Spleen (tissue), 7 donors: ENCODE measurements around the gene MATR3.

Experiments used
- POLR2A ChIP-seq, 3 donors: fragments of 450-650 bp; IDR thresholded peaks; one replicate each; pipeline ENCODE4 v1.5.1; 2017; ENCODE audit warnings: antibody characterized with exemption in 3 of 3, mild to moderate bottlenecking in 1 of 3
- POLR2AphosphoS5 ChIP-seq, 3 donors: sonication (generic); formaldehyde crosslinking; IDR thresholded peaks; one replicate each; pipeline ENCODE4 v1.5.1; 2017; ENCODE audit warnings: antibody characterized with exemption in 3 of 3
- TF ChIP-seq, protein P1 (sequence below), 11 experiments: fragments of 200-600 bp in 7 of 11; fragments of 450-650 bp in 4 of 11; sonication (generic) in 4 of 11; IDR thresholded peaks in 8 of 11; conservative IDR thresholded peaks in 3 of 11; 1 replicate in 7 of 11; 2 replicates in 4 of 11; pipeline versions ENCODE4 v1.4.0 to v1.8.0; 2016 to 2021; ENCODE audit warnings: antibody characterized with exemption in 11 of 11, inconsistent platforms in 4 of 11, mild to moderate bottlenecking in 1 of 11
- donor health status: DM: no; HTN: no; CAD: no; lungs with moderate emphysema.
- donor health status: DM: no; HTN: no; CAD: no.
- donor health status: DM: no; HTN: no; CAD: no.

DNA sequence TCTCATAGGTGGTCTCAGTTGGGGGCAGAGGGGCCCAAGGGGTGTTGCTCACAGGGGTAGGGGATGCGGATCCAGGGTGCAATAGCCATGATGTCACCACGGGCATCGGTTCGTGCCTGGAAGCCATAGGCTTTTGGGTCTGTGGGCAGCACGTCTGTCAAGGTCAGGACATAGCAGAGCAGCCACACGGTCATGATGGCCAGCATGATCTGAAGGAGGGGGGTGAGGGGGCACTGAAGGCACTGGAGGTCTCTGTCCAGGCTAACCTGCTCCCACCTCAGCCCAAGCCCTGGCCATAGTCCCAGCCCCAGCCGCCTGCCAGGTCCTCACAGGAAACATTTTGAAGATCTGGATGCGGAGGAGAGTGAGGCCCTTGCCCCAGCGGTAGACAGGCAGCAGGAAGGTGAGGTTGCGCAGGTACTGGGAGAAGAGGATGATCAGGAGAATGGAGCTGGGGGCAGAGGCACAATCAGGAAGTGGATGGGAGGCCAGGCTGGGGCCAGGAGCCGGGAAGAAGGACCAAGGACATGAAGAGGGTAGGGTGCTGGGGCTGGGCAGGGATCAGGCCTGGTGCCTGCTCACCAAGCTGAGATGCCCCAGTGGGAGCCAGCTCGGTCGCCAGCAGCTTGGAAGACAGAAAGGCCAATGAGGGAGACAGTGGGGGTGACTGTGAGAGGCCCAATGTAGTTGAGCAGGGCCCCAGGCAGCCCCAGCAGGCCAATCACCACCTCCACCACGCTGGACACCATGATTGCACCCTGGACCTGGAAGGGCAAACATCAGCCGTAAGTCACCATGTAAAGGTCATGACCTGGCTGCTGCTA lies 86.3 kb downstream of the MATR3 start:
- TF ChIP-seq POLR2A (IDR thresholded peaks at IDR 0.05) (no peak), POLR2AphosphoS5 (IDR thresholded peaks at IDR 0.05) (no peak)
- TF ChIP-seq, protein P1, sequence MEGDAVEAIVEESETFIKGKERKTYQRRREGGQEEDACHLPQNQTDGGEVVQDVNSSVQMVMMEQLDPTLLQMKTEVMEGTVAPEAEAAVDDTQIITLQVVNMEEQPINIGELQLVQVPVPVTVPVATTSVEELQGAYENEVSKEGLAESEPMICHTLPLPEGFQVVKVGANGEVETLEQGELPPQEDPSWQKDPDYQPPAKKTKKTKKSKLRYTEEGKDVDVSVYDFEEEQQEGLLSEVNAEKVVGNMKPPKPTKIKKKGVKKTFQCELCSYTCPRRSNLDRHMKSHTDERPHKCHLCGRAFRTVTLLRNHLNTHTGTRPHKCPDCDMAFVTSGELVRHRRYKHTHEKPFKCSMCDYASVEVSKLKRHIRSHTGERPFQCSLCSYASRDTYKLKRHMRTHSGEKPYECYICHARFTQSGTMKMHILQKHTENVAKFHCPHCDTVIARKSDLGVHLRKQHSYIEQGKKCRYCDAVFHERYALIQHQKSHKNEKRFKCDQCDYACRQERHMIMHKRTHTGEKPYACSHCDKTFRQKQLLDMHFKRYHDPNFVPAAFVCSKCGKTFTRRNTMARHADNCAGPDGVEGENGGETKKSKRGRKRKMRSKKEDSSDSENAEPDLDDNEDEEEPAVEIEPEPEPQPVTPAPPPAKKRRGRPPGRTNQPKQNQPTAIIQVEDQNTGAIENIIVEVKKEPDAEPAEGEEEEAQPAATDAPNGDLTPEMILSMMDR (IDR thresholded peaks at IDR 0.05 in 8 of 11, conservative IDR thresholded peaks at IDR 0.05 in 3 of 11), result no peak
